ENCODE measurements around the gene KCNA10. TPM values are rescaled to one million over a fixed set of nuclear protein-coding genes. Genes with fewer than 3 reads are reported as not detected.

KCNA10 gene
- total RNA-seq, 1 donor from 2014 or later: not detected

- Mint-ChIP-seq H3K36me3 (ENCODE audit: low read depth, unreplicated experiment) (no peaks in the 10 kb centered on the region), H3K4me1 (ENCODE audit: low read depth, unreplicated experiment) (peaks cover 7% of the 10 kb centered on the region), H3K9me3 (ENCODE audit: unreplicated experiment) (peaks cover 4% of the 10 kb centered on the region), H3K4me3 (ENCODE audit: unreplicated experiment) (no peak overlapping the region), H3K27me3 (ENCODE audit: low read depth, unreplicated experiment) (peaks cover 75% of the 10 kb centered on the region), H3K27ac (ENCODE audit: unreplicated experiment) (no peak overlapping the region)
- DNase-seq (ENCODE audit: low read depth) (no peak), FAIRE-seq (no peak)
- no peak overlapping the region for H3K9ac ChIP-seq (ENCODE audit: low read length)
- H4K20me1 ChIP-seq (ENCODE audit: insufficient read depth, low read length): no peaks in the 10 kb centered on the region
- no peak overlapping the region for H3K27ac ChIP-seq (ENCODE audit: low read depth, low read length)
- TF ChIP-seq CTCF (IDR thresholded peaks at IDR 0.05; ENCODE audit: insufficient read depth, low read depth, low read length): no peak
- no peak for TF ChIP-seq EZH2 (IDR thresholded peaks at IDR 0.05; ENCODE audit: insufficient read depth, low read length)
- no peaks in the 10 kb centered on the region for H3K9me3 ChIP-seq (ENCODE audit: insufficient read depth, low read depth, low read length)
- no peak overlapping the region for H3K4me2 ChIP-seq (ENCODE audit: low read length)
- no peaks in the 10 kb centered on the region for H3K79me2 ChIP-seq (ENCODE audit: insufficient read depth, low read length)
- peaks cover 23% of the 10 kb centered on the region for H3K27me3 ChIP-seq (ENCODE audit: insufficient read depth, low read length)
- H3K4me1 ChIP-seq (ENCODE audit: insufficient read depth, low read length): peaks cover 3% of the 10 kb centered on the region
- H3K4me3 ChIP-seq (ENCODE audit: insufficient read depth, low read depth, low read length): no peak overlapping the region
- H2AFZ ChIP-seq (ENCODE audit: low read depth, low read length): no peak overlapping the region
- no peaks in the 10 kb centered on the region for H3K36me3 ChIP-seq (ENCODE audit: insufficient read depth, low read length)
These were observed 40.2 kb upstream of the KCNA10 start for GRCh38 chr1:110559157-110559556.

- Mint-ChIP-seq H3K36me3 (ENCODE audit: low read depth, unreplicated experiment) (peaks cover 2% of the 10 kb centered on the region), H3K4me1 (ENCODE audit: low read depth, unreplicated experiment) (peaks cover 7% of the 10 kb centered on the region), H3K27me3 (ENCODE audit: low read depth, unreplicated experiment) (peaks cover 74% of the 10 kb centered on the region), H3K9me3 (ENCODE audit: unreplicated experiment) (peaks cover 3% of the 10 kb centered on the region), H3K4me3 (ENCODE audit: unreplicated experiment) (no peak overlapping the region), H3K27ac (ENCODE audit: unreplicated experiment) (no peak overlapping the region)
- Histone ChIP-seq H3K4me1 (ENCODE audit: insufficient read depth, low read length) (peaks cover 3% of the 10 kb centered on the region), H3K9me3 (ENCODE audit: insufficient read depth, low read depth, low read length) (no peaks in the 10 kb centered on the region), H4K20me1 (ENCODE audit: insufficient read depth, low read length) (no peaks in the 10 kb centered on the region), H3K27ac (ENCODE audit: low read depth, low read length) (no peak overlapping the region), H3K4me3 (ENCODE audit: insufficient read depth, low read depth, low read length) (no peak overlapping the region), H3K4me2 (ENCODE audit: low read length) (no peak overlapping the region), H3K36me3 (ENCODE audit: insufficient read depth, low read length) (no peaks in the 10 kb centered on the region), H3K27me3 (ENCODE audit: insufficient read depth, low read length) (peaks cover 24% of the 10 kb centered on the region), H3K79me2 (ENCODE audit: insufficient read depth, low read length) (no peaks in the 10 kb centered on the region), H3K9ac (ENCODE audit: low read length) (no peak overlapping the region), H2AFZ (ENCODE audit: low read depth, low read length) (no peak overlapping the region)
- FAIRE-seq (no peak), DNase-seq (ENCODE audit: low read depth) (no peak)
- TF ChIP-seq CTCF (IDR thresholded peaks at IDR 0.05; ENCODE audit: insufficient read depth, low read depth, low read length): no peak
- TF ChIP-seq EZH2 (IDR thresholded peaks at IDR 0.05; ENCODE audit: insufficient read depth, low read length): no peak
These were observed 38.5 kb upstream of the KCNA10 start for GRCh38 chr1:110557481-110557880.

GRCh38 chr1:110556471-110556807, 37.5 kb upstream of the KCNA10 start:
- H3K4me3 Mint-ChIP-seq (ENCODE audit: unreplicated experiment): no peak overlapping the region
- Histone ChIP-seq H3K79me2 (ENCODE audit: insufficient read depth, low read length) (no peaks in the 10 kb centered on the region), H3K9me3 (ENCODE audit: insufficient read depth, low read depth, low read length) (no peaks in the 10 kb centered on the region), H3K9ac (ENCODE audit: low read length) (no peak overlapping the region), H3K27ac (ENCODE audit: low read depth, low read length) (no peak overlapping the region), H4K20me1 (ENCODE audit: insufficient read depth, low read length) (no peaks in the 10 kb centered on the region), H3K4me1 (ENCODE audit: insufficient read depth, low read length) (peaks cover 3% of the 10 kb centered on the region), H2AFZ (ENCODE audit: low read depth, low read length) (no peak overlapping the region), H3K4me2 (ENCODE audit: low read length) (no peak overlapping the region), H3K4me3 (ENCODE audit: insufficient read depth, low read depth, low read length) (no peak overlapping the region), H3K36me3 (ENCODE audit: insufficient read depth, low read length) (no peaks in the 10 kb centered on the region), H3K27me3 (ENCODE audit: insufficient read depth, low read length) (peaks cover 29% of the 10 kb centered on the region)
- H3K4me1 Mint-ChIP-seq (ENCODE audit: low read depth, unreplicated experiment): peaks cover 7% of the 10 kb centered on the region
- FAIRE-seq: no peak
- peaks cover 3% of the 10 kb centered on the region for H3K9me3 Mint-ChIP-seq (ENCODE audit: unreplicated experiment)
- TF ChIP-seq CTCF (IDR thresholded peaks at IDR 0.05; ENCODE audit: insufficient read depth, low read depth, low read length) (no peak), EZH2 (IDR thresholded peaks at IDR 0.05; ENCODE audit: insufficient read depth, low read length) (no peak)
- peaks cover 76% of the 10 kb centered on the region for H3K27me3 Mint-ChIP-seq (ENCODE audit: low read depth, unreplicated experiment)
- peaks cover 2% of the 10 kb centered on the region for H3K36me3 Mint-ChIP-seq (ENCODE audit: low read depth, unreplicated experiment)
- no peak for DNase-seq (ENCODE audit: low read depth)
- no peak overlapping the region for H3K27ac Mint-ChIP-seq (ENCODE audit: unreplicated experiment)

Data from astrocyte (in vitro differentiated cells and primary cell).